Spleen (tissue), 11 donors: ENCODE results near the gene ATP1A4. TPM values are rescaled to one million over a fixed set of nuclear protein-coding genes. Genes with fewer than 3 reads are reported as not detected.

ENCODE experiments used
- DNase-seq: peaks from one replicate; pipeline ENCODE4 v3.0.0-alpha.2; 2020
- H3K27ac ChIP-seq, 8 donors: fragments of 200-600 bp; sonication (generic) in 7 of 8; 1 replicate in 4 of 8; 2 replicates in 4 of 8; pipeline versions ENCODE4 v1.5.0 to v1.8.0; 2016 to 2021; ENCODE audit warnings: inconsistent platforms in 4 of 8, mild to moderate bottlenecking in 4 of 8, moderate library complexity in 1 of 8
- H3K27me3 ChIP-seq, 7 donors: fragments of 200-600 bp; sonication (generic) in 6 of 7; replicated peaks in 1 of 7; 1 replicate in 4 of 7; 2 replicates in 3 of 7; pipeline versions ENCODE4 v1.5.0 to v1.8.0; 2016 to 2021; ENCODE audit warnings: inconsistent platforms in 3 of 7, mild to moderate bottlenecking in 1 of 7
- H3K36me3 ChIP-seq, 6 donors: fragments of 200-600 bp; sonication (generic) in 5 of 6; 1 replicate in 4 of 6; 2 replicates in 2 of 6; pipeline versions ENCODE4 v1.5.0 to v1.8.0; 2016 to 2021; ENCODE audit warnings: inconsistent platforms in 2 of 6
- H3K4me1 ChIP-seq, 6 donors: fragments of 200-600 bp; sonication (generic) in 5 of 6; 1 replicate in 3 of 6; 2 replicates in 3 of 6; pipeline versions ENCODE4 v1.5.0 to v1.8.0; 2016 to 2021; ENCODE audit warnings: inconsistent platforms in 3 of 6
- H3K4me3 ChIP-seq, 8 donors: fragments of 200-600 bp; sonication (generic) in 7 of 8; 1 replicate in 4 of 8; 2 replicates in 4 of 8; pipeline versions ENCODE4 v1.5.0 to v1.8.0; 2016 to 2021; ENCODE audit warnings: inconsistent platforms in 4 of 8, mild to moderate bottlenecking in 4 of 8, moderate library complexity in 2 of 8
- H3K9me3 ChIP-seq, 8 donors: fragments of 200-600 bp; sonication (generic) in 7 of 8; 1 replicate in 4 of 8; 2 replicates in 4 of 8; pipeline versions ENCODE4 v1.5.0 to v1.8.0; 2016 to 2021; ENCODE audit warnings: inconsistent platforms in 4 of 8
- POLR2A ChIP-seq, 3 donors: fragments of 450-650 bp; IDR thresholded peaks; one replicate each; pipeline ENCODE4 v1.5.1; 2017; ENCODE audit warnings: antibody characterized with exemption in 3 of 3, mild to moderate bottlenecking in 1 of 3
- POLR2AphosphoS5 ChIP-seq, 3 donors: sonication (generic); formaldehyde crosslinking; IDR thresholded peaks; one replicate each; pipeline ENCODE4 v1.5.1; 2017; ENCODE audit warnings: antibody characterized with exemption in 3 of 3
- WGBS, 5 donors: extraction: QIAGEN DNeasy Blood & Tissue Kit in 3 of 5; methylation state at CpG; one replicate each; pipeline versions ENCODE4 v1.1.5 to v1.1.7; 2013 to 2018; 5-methylcytosine and 5-hydroxymethylcytosine counted together
- intact Hi-C: fragments of 100-400 bp; cut with DNase I; formaldehyde crosslinking; loops from one replicate; pipeline ENCODE4 v1.15.0; 2023; ENCODE audit warnings: low total_unique reads
- polyA plus RNA-seq, 3 donors: library from polyadenylated mRNA; stranded (reverse); fragments of 200-250 nt; gene quantifications; one replicate each; pipeline ENCODE4 v1.2.1, GENCODE V29; 2013
- total RNA-seq, 7 donors: library from RNA; depleted of rRNA in 3 of 7; stranded (reverse); fragments of >200 nt in 3 of 7; fragmentation: NEBNext Ultra II Directional in 4 of 7; extraction: Animal tissue kit (Norgen Biotek cat#: 25700) in 4 of 7; gene quantifications; one replicate each; pipeline versions ENCODE4 v1.1.0 to v1.2.1, GENCODE V29; 2016 to 2021
- TF ChIP-seq, protein P1 (sequence below), 11 experiments: fragments of 200-600 bp in 7 of 11; fragments of 450-650 bp in 4 of 11; sonication (generic) in 4 of 11; IDR thresholded peaks in 8 of 11; conservative IDR thresholded peaks in 3 of 11; 1 replicate in 7 of 11; 2 replicates in 4 of 11; pipeline versions ENCODE4 v1.4.0 to v1.8.0; 2016 to 2021; ENCODE audit warnings: antibody characterized with exemption in 11 of 11, inconsistent platforms in 4 of 11, mild to moderate bottlenecking in 1 of 11
- donor health status: healthy with polysubstance abuse.
- donor health status: DM: no; HTN: no; CAD: no; lungs with moderate emphysema.
- donor health status: DM: no; HTN: no; CAD: no.
- donor health status: Bipolar disorder and iron deficiency.
- donor health status: healthy.
- donor health status: DM: no; HTN: no; CAD: no.
- donor health status: DM: yes; HTN: yes; CAD: no.

ATP1A4 gene
- total and polyA plus RNA-seq, 10 donors = 0.70 to 2.9 (median 0.95) TPM; not detected in 2

DNA sequence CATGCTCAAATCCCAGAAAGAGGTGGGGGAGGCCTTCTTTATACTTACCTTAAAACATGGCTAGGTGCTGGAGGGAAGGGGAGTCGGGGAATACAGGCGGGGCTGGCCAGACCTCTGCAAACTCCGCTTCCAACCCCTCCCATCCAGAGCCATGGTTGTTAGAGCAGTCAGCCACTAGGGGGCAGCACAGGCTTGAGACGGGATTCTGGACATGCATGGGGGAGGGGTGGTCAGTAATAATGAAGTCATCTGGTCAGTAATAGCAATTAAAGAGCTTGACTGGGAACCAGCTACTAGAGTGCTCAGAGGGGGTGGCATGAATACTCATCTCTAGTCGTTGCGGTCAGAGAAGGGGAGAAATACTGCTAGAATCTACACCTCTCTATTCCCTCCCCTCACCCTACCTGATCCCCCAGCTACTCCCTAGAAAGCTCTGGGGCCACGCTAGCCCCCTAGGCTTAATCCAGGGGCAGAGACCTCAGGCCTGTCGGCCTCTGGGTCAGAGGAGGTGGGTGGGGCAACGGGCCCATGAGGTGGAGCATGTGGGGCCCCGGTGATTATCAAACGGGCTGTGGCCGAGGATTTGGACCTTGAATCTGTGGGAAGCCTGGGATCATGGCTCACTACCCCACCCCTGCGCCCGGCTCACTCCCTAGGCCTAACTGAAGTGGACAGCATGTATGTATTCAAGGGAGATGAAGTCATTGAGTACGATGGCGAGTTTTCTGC is 41.9 kb downstream of the ATP1A4 start:
- no peaks in the 10 kb centered on the region for H3K36me3 ChIP-seq
- WGBS, 5 donors = 30 to 40% (median 37%) methylated on average over 16 of the region's 16 CpGs
- no peaks in the 10 kb centered on the region for H3K9me3 ChIP-seq
- peak; percentile 93 for DNase-seq
- H3K27me3 ChIP-seq = no peaks in the 10 kb centered on the region
- no peak for TF ChIP-seq POLR2A (IDR thresholded peaks at IDR 0.05)
- peak in 1 of 3 donors; percentile 72 for TF ChIP-seq POLR2AphosphoS5 (IDR thresholded peaks at IDR 0.05)
- TF ChIP-seq, protein P1, sequence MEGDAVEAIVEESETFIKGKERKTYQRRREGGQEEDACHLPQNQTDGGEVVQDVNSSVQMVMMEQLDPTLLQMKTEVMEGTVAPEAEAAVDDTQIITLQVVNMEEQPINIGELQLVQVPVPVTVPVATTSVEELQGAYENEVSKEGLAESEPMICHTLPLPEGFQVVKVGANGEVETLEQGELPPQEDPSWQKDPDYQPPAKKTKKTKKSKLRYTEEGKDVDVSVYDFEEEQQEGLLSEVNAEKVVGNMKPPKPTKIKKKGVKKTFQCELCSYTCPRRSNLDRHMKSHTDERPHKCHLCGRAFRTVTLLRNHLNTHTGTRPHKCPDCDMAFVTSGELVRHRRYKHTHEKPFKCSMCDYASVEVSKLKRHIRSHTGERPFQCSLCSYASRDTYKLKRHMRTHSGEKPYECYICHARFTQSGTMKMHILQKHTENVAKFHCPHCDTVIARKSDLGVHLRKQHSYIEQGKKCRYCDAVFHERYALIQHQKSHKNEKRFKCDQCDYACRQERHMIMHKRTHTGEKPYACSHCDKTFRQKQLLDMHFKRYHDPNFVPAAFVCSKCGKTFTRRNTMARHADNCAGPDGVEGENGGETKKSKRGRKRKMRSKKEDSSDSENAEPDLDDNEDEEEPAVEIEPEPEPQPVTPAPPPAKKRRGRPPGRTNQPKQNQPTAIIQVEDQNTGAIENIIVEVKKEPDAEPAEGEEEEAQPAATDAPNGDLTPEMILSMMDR (IDR thresholded peaks at IDR 0.05 in 8 of 11, conservative IDR thresholded peaks at IDR 0.05 in 3 of 11) = peak; percentile 87 to 96 (median 95)
- intact Hi-C loops = loop anchor here (5.0 kb wide), 2 partner anchors 99 to 184 kb away; no protein-coding TSS in a partner anchor
- peaks cover 0 to 21% (median 12%) of the 10 kb centered on the region in 6 donors for H3K4me1 ChIP-seq
- no peak overlapping the region for H3K4me3 ChIP-seq
- peak overlapping the region in 2 of 8 donors; percentile 14 to 28 for H3K27ac ChIP-seq

DNA sequence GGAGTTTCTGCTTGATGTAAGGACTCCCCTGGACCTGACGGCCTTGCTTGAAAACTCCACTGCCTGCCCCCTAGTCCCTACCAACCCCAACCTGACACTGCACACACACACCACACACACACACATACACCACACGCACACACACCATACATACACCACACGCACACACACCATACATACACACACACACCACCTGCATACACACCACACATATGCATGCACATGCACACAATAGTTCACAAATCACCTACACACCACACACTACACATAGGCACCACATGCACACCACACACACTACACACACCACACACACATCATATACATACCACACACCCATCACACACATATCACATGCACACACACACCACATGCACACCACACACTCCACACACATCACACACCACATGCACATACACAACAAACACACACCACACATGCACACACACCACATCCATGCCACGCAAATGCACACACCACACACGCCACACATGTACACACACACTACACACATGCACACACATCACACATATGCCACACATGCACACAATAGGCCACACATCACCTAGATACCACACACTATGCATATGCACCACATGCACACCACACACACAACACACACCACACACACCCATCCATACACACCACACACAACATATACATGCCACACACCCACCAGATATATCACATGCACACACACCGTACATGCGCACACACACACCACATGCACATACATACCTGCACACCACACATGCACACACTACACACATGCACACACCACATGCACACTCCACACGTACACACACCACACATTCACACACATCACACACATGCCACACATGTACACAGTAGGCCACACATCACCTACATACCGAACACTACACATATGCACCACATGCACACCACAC is 42.7 kb downstream of the ATP1A4 start:
- DNase-seq = no peak
- TF ChIP-seq, protein P1 (IDR thresholded peaks at IDR 0.05 in 8 of 11, conservative IDR thresholded peaks at IDR 0.05 in 3 of 11) = no peak
- no peak for TF ChIP-seq POLR2AphosphoS5 (IDR thresholded peaks at IDR 0.05)
- no peak for TF ChIP-seq POLR2A (IDR thresholded peaks at IDR 0.05)
- peaks cover 0 to 21% (median 12%) of the 10 kb centered on the region in 6 donors for H3K4me1 ChIP-seq
- H3K27me3 ChIP-seq = no peaks in the 10 kb centered on the region
- intact Hi-C loops = loop anchor here (5.0 kb wide), 2 partner anchors 98 to 183 kb away; no protein-coding TSS in a partner anchor
- no peaks in the 10 kb centered on the region for H3K36me3 ChIP-seq
- no peaks in the 10 kb centered on the region for H3K9me3 ChIP-seq
- WGBS, 5 donors = 83 to 95% (median 88%) methylated on average over 9 of the region's 9 CpGs
- H3K4me3 ChIP-seq = no peak overlapping the region
- H3K27ac ChIP-seq = no peak overlapping the region

DNA sequence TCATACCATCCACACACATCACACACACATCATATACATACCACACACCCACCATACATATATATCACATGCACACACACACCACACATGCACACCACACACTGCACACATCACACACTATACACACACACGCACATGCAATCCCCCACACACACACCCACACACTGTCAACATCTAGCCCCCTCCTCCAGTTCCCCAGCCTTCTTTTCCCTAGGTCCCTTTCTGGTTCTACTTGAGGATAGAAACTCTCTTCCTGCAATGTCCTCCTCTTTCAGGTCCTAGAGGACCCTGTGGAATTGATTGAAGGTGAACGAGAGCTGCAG is 43.3 kb downstream of the ATP1A4 start:
- peaks cover 0 to 17% (median 12%) of the 10 kb centered on the region in 6 donors for H3K4me1 ChIP-seq
- H3K9me3 ChIP-seq = no peaks in the 10 kb centered on the region
- H3K27me3 ChIP-seq = no peaks in the 10 kb centered on the region
- intact Hi-C loops = loop anchor here (5.0 kb wide), 2 partner anchors 98 to 183 kb away; no protein-coding TSS in a partner anchor
- H3K36me3 ChIP-seq = no peaks in the 10 kb centered on the region
- 74 to 93% (median 84%) methylated on average over 2 of the region's 2 CpGs for WGBS, 5 donors
- TF ChIP-seq POLR2AphosphoS5 (IDR thresholded peaks at IDR 0.05) = no peak
- TF ChIP-seq, protein P1 (IDR thresholded peaks at IDR 0.05 in 8 of 11, conservative IDR thresholded peaks at IDR 0.05 in 3 of 11) = no peak
- TF ChIP-seq POLR2A (IDR thresholded peaks at IDR 0.05) = no peak
- DNase-seq = no peak
- no peak overlapping the region for H3K27ac ChIP-seq
- H3K4me3 ChIP-seq = no peak overlapping the region
